Measurements from ENCODE around the gene GALNT18.
"Not testable (repeated sequence)": the region's sequence is repeated elsewhere in the genome, so short reads cannot be mapped to it uniquely, and the experiment has no call there.

The GALNT18 gene

GRCh38 chr11:11359611-11360010 is 262.2 kb downstream of the GALNT18 start:
- ChIA-PET POLR2A (no interaction called here), CTCF (no interaction called here)
- no peaks in the 10 kb centered on the region for H3K36me3 ChIP-seq (ENCODE audit: control insufficient read depth in 2 of 2, insufficient read depth in 1 of 2, low read length in 2 of 2)
- H3K4me3 ChIP-seq (ENCODE audit: low read depth, low read length): no peak overlapping the region
- no peak for TF ChIP-seq ZNF473 (tag by site-specific recombination; IDR thresholded peaks at IDR 0.05)
- TF ChIP-seq ATF2 (tag by site-specific recombination; IDR thresholded peaks at IDR 0.05; ENCODE audit: low read depth): no peak
- TF ChIP-seq, protein P1, sequence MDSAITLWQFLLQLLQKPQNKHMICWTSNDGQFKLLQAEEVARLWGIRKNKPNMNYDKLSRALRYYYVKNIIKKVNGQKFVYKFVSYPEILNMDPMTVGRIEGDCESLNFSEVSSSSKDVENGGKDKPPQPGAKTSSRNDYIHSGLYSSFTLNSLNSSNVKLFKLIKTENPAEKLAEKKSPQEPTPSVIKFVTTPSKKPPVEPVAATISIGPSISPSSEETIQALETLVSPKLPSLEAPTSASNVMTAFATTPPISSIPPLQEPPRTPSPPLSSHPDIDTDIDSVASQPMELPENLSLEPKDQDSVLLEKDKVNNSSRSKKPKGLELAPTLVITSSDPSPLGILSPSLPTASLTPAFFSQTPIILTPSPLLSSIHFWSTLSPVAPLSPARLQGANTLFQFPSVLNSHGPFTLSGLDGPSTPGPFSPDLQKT (IDR thresholded peaks at IDR 0.05; ENCODE audit: borderline replicate concordance, low read depth, low read length): no peak
- no peaks in the 10 kb centered on the region for H3K4me1 ChIP-seq (ENCODE audit: control insufficient read depth, insufficient read depth, low read length)
- no peak overlapping the region for H3K27ac ChIP-seq (ENCODE audit: extremely low read depth, low read depth, low read length)
- no peaks in the 10 kb centered on the region for H3K9me3 ChIP-seq (ENCODE audit: control insufficient read depth, insufficient read depth, low read depth, low read length)

DNA sequence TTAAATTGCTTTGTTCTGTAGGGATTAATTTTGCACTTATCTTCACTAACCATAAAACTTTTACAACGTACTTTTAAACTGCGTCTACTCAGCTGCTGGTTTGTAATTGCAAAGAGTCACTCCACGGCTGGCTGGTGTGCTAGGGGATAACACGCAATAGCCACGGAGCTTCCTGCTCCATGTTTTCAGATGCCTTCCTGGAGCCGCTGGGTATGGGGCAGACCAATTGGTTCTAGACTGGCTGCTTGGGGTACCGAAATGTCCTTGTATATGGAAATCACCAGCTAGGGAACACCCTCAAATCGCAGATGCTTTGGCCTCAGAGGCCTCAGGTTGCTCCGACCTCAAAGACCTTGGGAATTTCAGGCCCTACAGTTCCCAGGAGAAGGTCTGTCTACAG is 265.0 kb downstream of the GALNT18 start:
- H3K36me3 ChIP-seq (ENCODE audit: control insufficient read depth in 2 of 2, insufficient read depth in 1 of 2, low read length in 2 of 2): no peaks in the 10 kb centered on the region
- H3K4me1 ChIP-seq (ENCODE audit: control insufficient read depth, insufficient read depth, low read length): no peaks in the 10 kb centered on the region
- TF ChIP-seq ZNF571 (tag by site-specific recombination; IDR thresholded peaks at IDR 0.05) (no peak), SCRT2 (tag by site-specific recombination; IDR thresholded peaks at IDR 0.05) (no peak), ZNF426 (tag by site-specific recombination; IDR thresholded peaks at IDR 0.05) (no peak), IKZF3 (tag by site-specific recombination; IDR thresholded peaks at IDR 0.05) (no peak), ZNF175 (tag by site-specific recombination; IDR thresholded peaks at IDR 0.05) (no peak), ZNF776 (tag by site-specific recombination; IDR thresholded peaks at IDR 0.05; ENCODE audit: borderline replicate concordance) (no peak), ZFP41 (tag by site-specific recombination; IDR thresholded peaks at IDR 0.05; ENCODE audit: borderline replicate concordance) (no peak), ZBTB11 (tag by site-specific recombination; conservative IDR thresholded peaks at IDR 0.05; ENCODE audit: low read depth) (no peak), ZNF10 (tag by site-specific recombination; IDR thresholded peaks at IDR 0.05) (no peak), ZBTB26 (tag by site-specific recombination; optimal IDR thresholded peaks at IDR 0.05) (no peak), KLF9 (tag by site-specific recombination; IDR thresholded peaks at IDR 0.05; ENCODE audit: low read depth) (no peak), ZNF501 (tag by site-specific recombination; IDR thresholded peaks at IDR 0.05) (no peak), ZBTB7A (tag by site-specific recombination; IDR thresholded peaks at IDR 0.05; ENCODE audit: low read depth) (no peak), ZNF521 (tag by site-specific recombination; IDR thresholded peaks at IDR 0.05) (no peak), SP7 (tag by site-specific recombination; IDR thresholded peaks at IDR 0.05) (no peak), EGR2 (tag by site-specific recombination; IDR thresholded peaks at IDR 0.05; ENCODE audit: low read depth) (no peak)
- TF ChIP-seq, protein P2, sequence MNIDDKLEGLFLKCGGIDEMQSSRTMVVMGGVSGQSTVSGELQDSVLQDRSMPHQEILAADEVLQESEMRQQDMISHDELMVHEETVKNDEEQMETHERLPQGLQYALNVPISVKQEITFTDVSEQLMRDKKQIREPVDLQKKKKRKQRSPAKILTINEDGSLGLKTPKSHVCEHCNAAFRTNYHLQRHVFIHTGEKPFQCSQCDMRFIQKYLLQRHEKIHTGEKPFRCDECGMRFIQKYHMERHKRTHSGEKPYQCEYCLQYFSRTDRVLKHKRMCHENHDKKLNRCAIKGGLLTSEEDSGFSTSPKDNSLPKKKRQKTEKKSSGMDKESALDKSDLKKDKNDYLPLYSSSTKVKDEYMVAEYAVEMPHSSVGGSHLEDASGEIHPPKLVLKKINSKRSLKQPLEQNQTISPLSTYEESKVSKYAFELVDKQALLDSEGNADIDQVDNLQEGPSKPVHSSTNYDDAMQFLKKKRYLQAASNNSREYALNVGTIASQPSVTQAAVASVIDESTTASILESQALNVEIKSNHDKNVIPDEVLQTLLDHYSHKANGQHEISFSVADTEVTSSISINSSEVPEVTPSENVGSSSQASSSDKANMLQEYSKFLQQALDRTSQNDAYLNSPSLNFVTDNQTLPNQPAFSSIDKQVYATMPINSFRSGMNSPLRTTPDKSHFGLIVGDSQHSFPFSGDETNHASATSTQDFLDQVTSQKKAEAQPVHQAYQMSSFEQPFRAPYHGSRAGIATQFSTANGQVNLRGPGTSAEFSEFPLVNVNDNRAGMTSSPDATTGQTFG (tag by site-specific recombination; IDR thresholded peaks at IDR 0.05; ENCODE audit: borderline replicate concordance): no peak
- ChIA-PET POLR2A (no interaction called here), CTCF (interaction anchor here (0.6 kb wide), 1 partner anchor 566 kb away, joined by 3 read pairs; no protein-coding TSS in a partner anchor)
- H3K27ac ChIP-seq (ENCODE audit: extremely low read depth, low read depth, low read length): no peak overlapping the region
- no peaks in the 10 kb centered on the region for H3K9me3 ChIP-seq (ENCODE audit: control insufficient read depth, insufficient read depth, low read depth, low read length)
- no peak overlapping the region for H3K4me3 ChIP-seq (ENCODE audit: low read depth, low read length)

DNA sequence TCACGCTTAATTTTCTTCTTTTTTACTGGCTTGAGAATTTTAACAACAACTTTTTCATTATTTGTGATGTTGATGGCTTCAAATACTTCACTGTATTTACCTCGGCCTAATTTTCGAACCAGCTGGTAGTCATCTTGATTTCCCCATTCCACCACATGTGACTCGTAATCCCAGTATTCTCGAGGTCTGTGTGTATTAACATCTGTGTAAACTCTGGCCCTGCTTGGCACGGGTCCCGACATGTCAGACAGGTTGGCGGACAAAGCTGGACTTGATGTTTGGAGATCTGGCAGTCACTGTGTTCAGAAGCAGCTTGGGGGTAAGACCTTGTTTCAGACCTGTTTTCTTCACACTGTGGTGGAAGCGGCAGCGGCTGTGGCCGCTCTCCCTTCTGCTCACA is 268.9 kb downstream of the GALNT18 start, which contains the start of gene CSNK2A3:
Gene CSNK2A3 (minus strand): TSS at position 373 of the 400 bp plus-strand sequence. CDS start 131 bp downstream, at position 242.
- H3K4me1 ChIP-seq (ENCODE audit: control insufficient read depth, insufficient read depth, low read length); H3K36me3 ChIP-seq (ENCODE audit: control insufficient read depth in 2 of 2, insufficient read depth in 1 of 2, low read length in 2 of 2); POLR2A ChIA-PET; H3K27ac ChIP-seq (ENCODE audit: extremely low read depth, low read depth, low read length); H3K9me3 ChIP-seq (ENCODE audit: control insufficient read depth, insufficient read depth, low read depth, low read length); H3K4me3 ChIP-seq (ENCODE audit: low read depth, low read length): not testable (repeated sequence)
- CTCF ChIA-PET: interaction anchor here (0.6 kb wide), 1 partner anchor 324 kb away, joined by 4 read pairs; no protein-coding TSS in a partner anchor
